Measurements from ENCODE around the gene SERP1.

GRCh38 chr3:150520408-150520807 is 25.9 kb downstream of the SERP1 start:
- TF ChIP-seq CTCF (conservative IDR thresholded peaks at IDR 0.05 in 1 of 2, IDR thresholded peaks at IDR 0.05 in 1 of 2; ENCODE audit: extremely low read depth in 1 of 2, insufficient read depth in 1 of 2, low read depth in 1 of 2, low read length in 2 of 2): no peak
- no peak for TF ChIP-seq EZH2 (IDR thresholded peaks at IDR 0.05; ENCODE audit: borderline replicate concordance, low read length)

All from mammary epithelial cell (primary cell).